Measurements from ENCODE around the gene TCF23. TPM values are rescaled to one million over a fixed set of nuclear protein-coding genes. Genes with fewer than 3 reads are reported as not detected.

TCF23 gene
- total RNA-seq, 1 donor from 2014 or later = not detected

GRCh38 chr2:27152796-27153464 is 4.1 kb downstream of the TCF23 start:
- H3K4me3 Mint-ChIP-seq = no peak overlapping the region
- H3K4me1 Mint-ChIP-seq = no peaks in the 10 kb centered on the region
- H3K27me3 Mint-ChIP-seq (ENCODE audit: low read depth) = no peaks in the 10 kb centered on the region
- no peak for TF ChIP-seq CTCF (conservative IDR thresholded peaks at IDR 0.05)
- no peaks in the 10 kb centered on the region for H3K9me3 Mint-ChIP-seq
- H3K36me3 Mint-ChIP-seq (ENCODE audit: low read depth) = no peaks in the 10 kb centered on the region
- DNase-seq (ENCODE audit: low read depth, low spot score) = no peak
- H3K27ac Mint-ChIP-seq (ENCODE audit: unreplicated experiment) = no peak overlapping the region

GRCh38 chr2:27154488-27154887 is 5.7 kb downstream of the TCF23 start:
- Mint-ChIP-seq H3K4me3 (no peak overlapping the region), H3K4me1 (no peaks in the 10 kb centered on the region), H3K27ac (ENCODE audit: unreplicated experiment) (no peak overlapping the region), H3K36me3 (ENCODE audit: low read depth) (no peaks in the 10 kb centered on the region), H3K9me3 (no peaks in the 10 kb centered on the region), H3K27me3 (ENCODE audit: low read depth) (no peaks in the 10 kb centered on the region)
- no peak for TF ChIP-seq CTCF (conservative IDR thresholded peaks at IDR 0.05)
- no peak for DNase-seq (ENCODE audit: low read depth, low spot score)

GRCh38 chr2:27155069-27155520 is 6.3 kb downstream of the TCF23 start:
- no peak overlapping the region for H3K4me3 Mint-ChIP-seq

DNA sequence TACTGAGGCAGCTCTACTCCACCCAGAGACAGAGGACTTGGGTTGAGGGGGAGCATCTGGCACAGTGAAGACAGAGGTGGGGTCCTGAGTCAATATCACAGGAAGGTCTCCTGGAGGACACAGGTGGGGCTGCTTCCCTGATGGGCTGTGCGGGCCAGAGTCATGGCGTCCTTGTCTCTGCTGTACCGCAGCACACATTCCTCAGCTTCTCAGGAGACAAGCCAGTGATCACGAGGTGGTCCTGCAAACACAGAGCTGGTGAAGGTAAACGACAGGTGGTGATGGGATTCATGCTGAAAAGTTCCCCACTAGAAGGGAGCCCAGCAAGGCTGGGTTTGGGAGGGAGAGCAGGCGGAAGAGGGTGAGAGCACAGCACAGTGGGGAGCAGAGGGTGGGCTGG is 9.7 kb downstream of the TCF23 start:
- no peaks in the 10 kb centered on the region for H3K36me3 Mint-ChIP-seq (ENCODE audit: low read depth)
- no peak for DNase-seq (ENCODE audit: low read depth, low spot score)
- no peak overlapping the region for H3K4me3 Mint-ChIP-seq
- H3K27ac Mint-ChIP-seq (ENCODE audit: unreplicated experiment) = peak overlapping the region; percentile 50
- H3K27me3 Mint-ChIP-seq (ENCODE audit: low read depth) = no peaks in the 10 kb centered on the region
- no peaks in the 10 kb centered on the region for H3K4me1 Mint-ChIP-seq
- no peaks in the 10 kb centered on the region for H3K9me3 Mint-ChIP-seq
- no peak for TF ChIP-seq CTCF (conservative IDR thresholded peaks at IDR 0.05)

More at GRCh38 chr2:27155069-27155520, 6.3 kb downstream of the TCF23 start:
- no peak for DNase-seq (ENCODE audit: low read depth, low spot score)
- Mint-ChIP-seq H3K4me1 (no peaks in the 10 kb centered on the region), H3K9me3 (no peaks in the 10 kb centered on the region), H3K27me3 (ENCODE audit: low read depth) (no peaks in the 10 kb centered on the region), H3K27ac (ENCODE audit: unreplicated experiment) (no peak overlapping the region), H3K36me3 (ENCODE audit: low read depth) (no peaks in the 10 kb centered on the region)
- TF ChIP-seq CTCF (conservative IDR thresholded peaks at IDR 0.05) = no peak

- Mint-ChIP-seq H3K36me3 (ENCODE audit: low read depth) (no peaks in the 10 kb centered on the region), H3K4me1 (no peaks in the 10 kb centered on the region), H3K27ac (ENCODE audit: unreplicated experiment) (no peak overlapping the region), H3K27me3 (ENCODE audit: low read depth) (no peaks in the 10 kb centered on the region), H3K4me3 (no peak overlapping the region), H3K9me3 (no peaks in the 10 kb centered on the region)
- DNase-seq (ENCODE audit: low read depth, low spot score) = no peak
- no peak for TF ChIP-seq CTCF (conservative IDR thresholded peaks at IDR 0.05)
Observed at GRCh38 chr2:27159271-27159670, 10.5 kb downstream of the TCF23 start.

Data from neural crest cell (in vitro differentiated cells).